Fibroblast of villous mesenchyme (primary cell): ENCODE measurements around the gene HYDIN. TPM values are rescaled to one million over a fixed set of nuclear protein-coding genes. Genes with fewer than 3 reads are reported as not detected.
"Not testable (repeated sequence)": the region's sequence is repeated elsewhere in the genome, so short reads cannot be mapped to it uniquely, and the experiment has no call there.

ENCODE experiments used
- DNase-seq: peaks from one replicate; pipeline ENCODE4 v3.0.0-alpha.2; 2010; ENCODE audit warnings: low read depth
- H3K4me3 ChIP-seq: 2 replicates; pipeline ENCODE4 v1.5.1; 2011; ENCODE audit warnings: low read depth, mild to moderate bottlenecking, low read length
- total RNA-seq: library from RNA; depleted of rRNA; stranded (reverse); fragments of >200 nt; gene quantifications from 2 replicates; pipeline ENCODE4 v1.2.3, GENCODE V29; 2012
- TF ChIP-seq, protein P1 (sequence below): IDR thresholded peaks from 2 replicates; pipeline ENCODE4 v1.5.1; 2012; ENCODE audit warnings: low read depth, mild to moderate bottlenecking, low read length; ENCODE audit not compliant: insufficient read depth

Gene HYDIN
- total RNA-seq, 1 donor, result under 0.01 TPM

DNA sequence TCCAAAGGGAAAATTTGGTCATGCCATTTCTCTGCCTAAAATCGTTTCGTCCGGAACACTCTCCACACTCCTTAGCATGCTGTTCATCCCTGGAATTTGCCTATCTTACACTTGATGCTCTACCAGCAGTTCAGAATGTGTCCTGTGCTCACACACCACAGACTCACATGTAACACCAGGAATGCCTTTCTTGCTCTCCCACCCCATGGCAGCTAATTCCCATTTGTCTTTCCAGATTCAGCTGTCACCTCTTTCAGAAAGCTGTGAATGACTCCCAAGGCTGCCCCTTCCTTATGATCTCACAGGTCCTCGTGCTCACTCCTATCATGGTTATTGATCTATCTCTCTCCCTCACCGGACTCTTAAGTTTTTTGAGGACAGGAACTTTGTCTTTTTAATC is 38.1 kb downstream of the HYDIN start:
- TF ChIP-seq, protein P1, sequence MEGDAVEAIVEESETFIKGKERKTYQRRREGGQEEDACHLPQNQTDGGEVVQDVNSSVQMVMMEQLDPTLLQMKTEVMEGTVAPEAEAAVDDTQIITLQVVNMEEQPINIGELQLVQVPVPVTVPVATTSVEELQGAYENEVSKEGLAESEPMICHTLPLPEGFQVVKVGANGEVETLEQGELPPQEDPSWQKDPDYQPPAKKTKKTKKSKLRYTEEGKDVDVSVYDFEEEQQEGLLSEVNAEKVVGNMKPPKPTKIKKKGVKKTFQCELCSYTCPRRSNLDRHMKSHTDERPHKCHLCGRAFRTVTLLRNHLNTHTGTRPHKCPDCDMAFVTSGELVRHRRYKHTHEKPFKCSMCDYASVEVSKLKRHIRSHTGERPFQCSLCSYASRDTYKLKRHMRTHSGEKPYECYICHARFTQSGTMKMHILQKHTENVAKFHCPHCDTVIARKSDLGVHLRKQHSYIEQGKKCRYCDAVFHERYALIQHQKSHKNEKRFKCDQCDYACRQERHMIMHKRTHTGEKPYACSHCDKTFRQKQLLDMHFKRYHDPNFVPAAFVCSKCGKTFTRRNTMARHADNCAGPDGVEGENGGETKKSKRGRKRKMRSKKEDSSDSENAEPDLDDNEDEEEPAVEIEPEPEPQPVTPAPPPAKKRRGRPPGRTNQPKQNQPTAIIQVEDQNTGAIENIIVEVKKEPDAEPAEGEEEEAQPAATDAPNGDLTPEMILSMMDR, result no peak
- H3K4me3 ChIP-seq, result no peak overlapping the region
- DNase-seq, result no peak

GRCh38 chr16:71188956-71189712 is 41.4 kb downstream of the HYDIN start:
- TF ChIP-seq, protein P1, result no peak
- no peak overlapping the region for H3K4me3 ChIP-seq
- DNase-seq, result no peak

DNA sequence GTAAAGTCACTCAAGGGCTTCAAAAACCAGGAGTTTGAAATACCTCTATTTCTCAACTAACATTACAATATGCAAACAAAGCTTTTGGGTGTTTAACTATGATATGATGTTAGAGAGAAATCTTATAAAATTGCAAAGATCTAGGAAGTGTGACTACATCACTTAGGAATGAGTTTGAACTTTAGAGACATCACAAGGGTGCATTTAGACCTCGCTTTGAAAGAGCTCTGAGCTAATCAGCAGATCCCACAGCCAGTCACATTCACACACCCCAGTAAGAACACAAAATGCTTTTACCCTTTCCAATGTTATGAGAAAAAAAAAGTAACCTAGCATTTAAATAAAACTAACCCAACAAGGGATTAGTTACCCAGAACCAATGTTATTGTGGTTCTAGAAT is 45.2 kb downstream of the HYDIN start:
- TF ChIP-seq, protein P1, result no peak

DNA sequence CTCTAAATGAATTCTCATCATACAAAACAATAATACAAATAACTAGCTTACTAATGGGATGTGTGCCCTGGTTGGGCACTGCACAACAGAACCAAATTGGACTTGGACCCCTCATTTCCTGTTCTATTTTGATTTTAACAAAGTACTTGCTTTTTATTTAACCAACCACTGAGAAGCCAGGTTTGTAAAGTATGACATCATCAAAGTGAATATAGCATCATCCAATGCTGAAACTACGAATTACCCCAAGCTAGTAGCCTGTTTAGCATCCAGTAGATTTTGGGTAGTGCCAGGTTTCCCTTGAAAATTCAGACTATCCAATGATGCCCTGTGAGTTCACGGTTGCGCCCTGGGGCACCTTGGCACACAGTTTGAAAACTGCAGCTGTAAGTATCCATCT is 51.0 kb downstream of the HYDIN start:
- TF ChIP-seq, protein P1, result no peak
- H3K4me3 ChIP-seq, result no peak overlapping the region

More for the DNA sequence above, 45.2 kb downstream of the HYDIN start:
- DNase-seq, result no peak
- no peak overlapping the region for H3K4me3 ChIP-seq

GRCh38 chr16:71172481-71173207 is 57.9 kb downstream of the HYDIN start:
- no peak overlapping the region for H3K4me3 ChIP-seq
- DNase-seq, result no peak
- TF ChIP-seq, protein P1, result no peak

More for the DNA sequence above, 51.0 kb downstream of the HYDIN start:
- DNase-seq, result no peak

DNA sequence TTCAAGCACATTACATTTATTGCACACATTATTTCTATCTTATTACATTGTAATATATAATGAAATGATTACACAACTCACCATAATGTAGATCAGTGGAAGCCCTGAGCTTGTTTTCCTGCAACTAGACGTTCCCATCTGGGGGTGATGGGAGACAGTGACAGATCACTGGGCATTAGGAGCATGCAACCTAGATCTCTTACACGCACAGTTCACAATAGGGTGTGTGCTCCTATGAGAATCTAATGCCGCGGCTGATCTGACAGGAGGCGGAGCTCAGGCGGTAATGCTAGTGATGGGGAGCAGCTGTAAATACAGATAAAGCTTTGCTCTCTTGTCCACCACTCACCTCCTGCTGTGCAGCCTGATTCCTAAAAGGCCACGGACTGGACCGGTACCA is 69.5 kb downstream of the HYDIN start:
- not testable (repeated sequence) for DNase-seq, H3K4me3 ChIP-seq

DNA sequence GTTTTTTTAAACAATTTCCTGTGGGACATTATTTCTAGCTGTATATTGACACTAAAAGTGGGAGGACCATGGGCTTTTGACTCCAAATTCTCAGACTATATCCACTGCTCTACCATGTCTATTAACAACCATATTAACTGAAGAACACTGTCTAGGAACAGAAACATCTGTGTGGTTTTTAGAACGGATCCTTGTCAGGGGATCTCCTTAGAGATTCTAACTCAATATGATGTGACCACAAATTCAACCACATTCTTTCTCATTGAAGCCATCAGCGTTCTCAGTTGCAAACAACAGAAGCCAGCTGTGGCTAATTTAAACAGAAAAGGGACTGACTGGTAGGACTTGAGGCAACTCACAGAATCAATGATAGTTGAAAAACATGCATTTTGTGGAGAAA is 73.2 kb downstream of the HYDIN start:
- DNase-seq, H3K4me3 ChIP-seq: not testable (repeated sequence)

DNA sequence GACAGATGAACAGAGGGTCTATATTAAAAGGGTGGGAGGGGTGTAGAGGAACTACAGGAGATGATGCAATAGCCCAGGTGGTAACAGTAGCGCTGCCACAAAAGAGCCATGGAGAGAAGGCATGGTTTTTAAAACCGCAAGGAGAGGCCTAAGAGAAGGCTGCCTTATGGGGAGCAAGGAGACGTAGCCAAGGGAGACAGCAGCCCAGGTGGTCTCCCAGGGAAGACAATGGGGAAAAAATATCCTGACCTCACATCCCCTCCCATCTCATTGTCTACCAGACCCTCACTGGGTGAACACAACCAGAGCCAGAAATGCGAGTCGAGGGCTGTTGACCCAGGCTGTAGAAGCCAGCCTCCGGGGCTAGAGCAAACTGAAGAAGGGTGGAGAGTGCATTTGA is 77.2 kb downstream of the HYDIN start:
- H3K4me3 ChIP-seq, DNase-seq: not testable (repeated sequence)

DNA sequence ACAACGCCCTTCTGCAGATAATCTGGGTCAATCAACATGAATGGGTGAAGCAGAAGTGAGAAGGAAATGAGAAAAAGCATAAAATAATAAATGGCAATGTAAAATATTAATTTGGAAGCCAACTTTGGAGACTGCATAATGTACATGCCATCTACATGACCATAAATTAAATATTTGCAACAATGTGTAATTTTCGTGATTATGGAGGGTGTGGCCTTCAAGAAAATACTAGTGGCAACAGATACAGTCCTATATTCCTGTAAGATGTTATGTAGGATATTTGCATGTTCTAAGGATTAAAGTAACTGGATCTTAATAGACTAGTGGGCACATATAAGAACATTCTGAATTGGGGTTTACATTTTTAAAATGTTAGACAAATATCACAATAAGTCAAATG is 78.9 kb downstream of the HYDIN start:
- DNase-seq, result not testable (repeated sequence)

GRCh38 chr16:71143246-71143645 is 87.3 kb downstream of the HYDIN start:
- H3K4me3 ChIP-seq, DNase-seq: not testable (repeated sequence)

More for the DNA sequence above, 78.9 kb downstream of the HYDIN start:
- not testable (repeated sequence) for H3K4me3 ChIP-seq

DNA sequence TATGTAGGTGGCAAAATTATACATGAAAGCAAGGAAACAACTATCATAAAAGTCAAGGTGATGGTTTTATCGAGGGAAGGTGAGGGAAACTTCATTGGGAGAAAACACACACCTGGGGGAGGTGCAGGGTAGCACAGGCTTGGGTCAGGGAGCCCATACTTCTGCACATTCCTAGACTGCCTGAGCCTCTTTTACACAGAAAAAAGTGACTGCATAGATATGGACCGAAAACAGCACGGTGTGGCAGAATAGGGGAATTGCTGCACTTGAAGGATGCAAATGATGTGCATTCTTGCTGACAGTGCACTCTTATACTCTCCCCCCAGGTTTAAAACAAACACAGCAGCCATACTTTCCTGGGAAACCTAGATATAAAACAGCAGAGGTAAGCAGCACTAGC is 120.0 kb downstream of the HYDIN start:
- not testable (repeated sequence) for H3K4me3 ChIP-seq, DNase-seq

DNA sequence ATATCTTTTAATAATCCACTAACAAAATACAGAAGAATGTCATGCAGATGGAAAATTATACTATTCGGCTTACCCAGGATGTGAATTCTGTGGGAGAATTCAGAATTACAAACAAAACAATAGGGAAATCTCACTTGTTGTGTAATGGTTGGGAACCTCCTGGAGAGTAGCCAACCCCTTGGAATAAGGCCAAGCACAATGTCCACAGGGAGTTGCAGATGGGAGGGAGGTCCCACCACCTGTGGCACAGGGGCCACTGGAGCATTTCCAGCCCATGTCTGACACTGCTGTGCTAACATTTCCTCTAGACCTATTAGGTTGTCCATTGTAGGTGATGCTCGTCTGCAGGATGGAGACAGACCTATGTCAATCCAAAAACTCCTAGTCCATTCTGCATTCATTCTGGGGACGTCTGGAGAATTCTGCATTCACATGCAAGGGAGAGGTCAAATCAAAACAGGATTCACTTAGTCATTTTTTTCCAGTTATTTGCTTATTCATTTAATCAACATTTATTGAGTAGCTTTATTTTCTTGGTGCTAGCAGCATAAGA is 120.8 kb downstream of the HYDIN start:
- H3K4me3 ChIP-seq, DNase-seq: not testable (repeated sequence)
